Breast epithelium (tissue), 4 donors: ENCODE results near the gene TMEM255B. TPM values are rescaled to one million over a fixed set of nuclear protein-coding genes. Genes with fewer than 3 reads are reported as not detected.

ENCODE experiments used
- DNase-seq, 2 donors: peaks; one replicate each; pipeline ENCODE4 v3.0.0-alpha.2; 2019; ENCODE audit warnings: low spot score in 2 of 2
- H3K27ac ChIP-seq, 2 donors: fragments of 200-600 bp; sonication (generic) in 1 of 2; one replicate each; pipeline ENCODE4 v1.5.1; 2016 to 2019; ENCODE audit warnings: mild to moderate bottlenecking in 1 of 2
- H3K27me3 ChIP-seq, 2 donors: fragments of 200-600 bp; sonication (generic) in 1 of 2; one replicate each; pipeline versions ENCODE4 v1.5.1 to v1.6.0; 2017 to 2019; ENCODE audit warnings: control low read depth in 1 of 2, mild to moderate bottlenecking in 1 of 2
- H3K36me3 ChIP-seq: fragments of 200-600 bp; one replicate; pipeline ENCODE4 v1.5.1; 2019
- H3K4me1 ChIP-seq, 2 donors: fragments of 200-600 bp; sonication (generic); one replicate each; pipeline ENCODE4 v1.5.1; 2016 to 2019; ENCODE audit warnings: control low read depth in 1 of 2
- H3K4me3 ChIP-seq, 3 donors: fragments of 200-600 bp; sonication (generic); 1 replicate in 2 of 3; 2 replicates in 1 of 3; pipeline ENCODE4 v1.5.1; 2016 to 2019; ENCODE audit warnings: mild to moderate bottlenecking in 3 of 3, moderate library complexity in 2 of 3
- H3K9me3 ChIP-seq, 2 donors: fragments of 200-600 bp; sonication (generic) in 1 of 2; one replicate each; pipeline ENCODE4 v1.5.1; 2016 to 2019; ENCODE audit warnings: control low read depth in 1 of 2
- CTCF ChIP-seq, 3 donors: fragments of 450-650 bp; IDR thresholded peaks; one replicate each; pipeline ENCODE4 v1.5.1; 2016 to 2017; ENCODE audit warnings: antibody characterized with exemption in 3 of 3, mild to moderate bottlenecking in 3 of 3, moderate library complexity in 3 of 3
- POLR2A ChIP-seq: fragments of 450-650 bp; IDR thresholded peaks from one replicate; pipeline ENCODE4 v1.6.1; 2016; ENCODE audit warnings: antibody characterized with exemption, mild to moderate bottlenecking, moderate library complexity
- POLR2AphosphoS5 ChIP-seq, 3 donors: sonication (generic); formaldehyde crosslinking; IDR thresholded peaks; one replicate each; pipeline ENCODE4 v1.6.1; 2017; ENCODE audit warnings: antibody characterized with exemption in 3 of 3
- intact Hi-C: fragments of 100-400 bp; cut with DNase I; formaldehyde crosslinking; loops from one replicate; pipeline ENCODE4 v1.15.1; 2023; ENCODE audit warnings: low total_unique reads
- total RNA-seq, 3 donors: library from RNA; depleted of rRNA; stranded (reverse); fragments of >200 nt; gene quantifications; one replicate each; pipeline ENCODE4 v1.1.0, GENCODE V29; 2016

The TMEM255B gene
- total RNA-seq, 3 donors from 2014 or later = 2.3 to 11.8 (median 5.2) TPM

- DNase-seq = no peak
- Histone ChIP-seq H3K27ac (no peak overlapping the region), H3K36me3 (no peaks in the 10 kb centered on the region), H3K4me3 (no peak overlapping the region), H3K4me1 (no peaks in the 10 kb centered on the region), H3K9me3 (no peaks in the 10 kb centered on the region), H3K27me3 (peaks cover 0 to 25% of the 10 kb centered on the region in 2 donors)
- no peak for TF ChIP-seq POLR2A
- TF ChIP-seq POLR2AphosphoS5 (IDR thresholded peaks at IDR 0.05) = no peak
- TF ChIP-seq CTCF (IDR thresholded peaks at IDR 0.05) = no peak
- intact Hi-C loops = no loop called here
Observed at GRCh38 chr13:113740286-113740556, 18.8 kb upstream of the TMEM255B start.

GRCh38 chr13:113740661-113741060, 18.4 kb upstream of the TMEM255B start:
- Histone ChIP-seq H3K27ac (no peak overlapping the region), H3K9me3 (no peaks in the 10 kb centered on the region), H3K4me3 (no peak overlapping the region), H3K4me1 (no peaks in the 10 kb centered on the region), H3K27me3 (peaks cover 0 to 25% of the 10 kb centered on the region in 2 donors), H3K36me3 (no peaks in the 10 kb centered on the region)
- no peak for TF ChIP-seq POLR2A
- TF ChIP-seq POLR2AphosphoS5 (IDR thresholded peaks at IDR 0.05) = no peak
- no peak for TF ChIP-seq CTCF (IDR thresholded peaks at IDR 0.05)
- no peak for DNase-seq
- intact Hi-C loops = no loop called here

- intact Hi-C loops = no loop called here
- Histone ChIP-seq H3K4me3 (no peak overlapping the region), H3K9me3 (no peaks in the 10 kb centered on the region), H3K4me1 (no peaks in the 10 kb centered on the region), H3K27me3 (peaks cover 0 to 25% of the 10 kb centered on the region in 2 donors), H3K27ac (no peak overlapping the region), H3K36me3 (no peaks in the 10 kb centered on the region)
- DNase-seq = no peak
- TF ChIP-seq POLR2A (no peak), POLR2AphosphoS5 (IDR thresholded peaks at IDR 0.05) (no peak), CTCF (IDR thresholded peaks at IDR 0.05) (no peak)
Observed at GRCh38 chr13:113741191-113741668, 17.8 kb upstream of the TMEM255B start.

GRCh38 chr13:113742000-113742441, 17.0 kb upstream of the TMEM255B start:
- H3K9me3 ChIP-seq = no peaks in the 10 kb centered on the region
- intact Hi-C loops = no loop called here
- H3K36me3 ChIP-seq = no peaks in the 10 kb centered on the region
- no peak for DNase-seq
- H3K27ac ChIP-seq = no peak overlapping the region
- no peak overlapping the region for H3K4me3 ChIP-seq
- peaks cover 0 to 25% of the 10 kb centered on the region in 2 donors for H3K27me3 ChIP-seq
- H3K4me1 ChIP-seq = no peaks in the 10 kb centered on the region
- no peak for TF ChIP-seq CTCF (IDR thresholded peaks at IDR 0.05)

GRCh38 chr13:113742445-113743120, 16.4 kb upstream of the TMEM255B start:
- H3K27ac ChIP-seq = no peak overlapping the region
- TF ChIP-seq CTCF (IDR thresholded peaks at IDR 0.05) (no peak), POLR2AphosphoS5 (IDR thresholded peaks at IDR 0.05) (no peak), POLR2A (no peak)
- H3K9me3 ChIP-seq = no peaks in the 10 kb centered on the region
- H3K36me3 ChIP-seq = no peaks in the 10 kb centered on the region
- H3K4me3 ChIP-seq = no peak overlapping the region
- H3K27me3 ChIP-seq = peaks cover 0 to 25% of the 10 kb centered on the region in 2 donors
- H3K4me1 ChIP-seq = no peaks in the 10 kb centered on the region
- intact Hi-C loops = no loop called here
- DNase-seq = no peak
